ENCODE measurements around the gene BATF3.

Gene BATF3

GRCh38 chr1:212640223-212640878 lies 59.3 kb downstream of the BATF3 start:
- TF ChIP-seq RAD21 (IDR thresholded peaks at IDR 0.05; ENCODE audit: low read depth) (no peak), NFIC (IDR thresholded peaks at IDR 0.05) (no peak), CEBPB (IDR thresholded peaks at IDR 0.05) (no peak), ZBTB7A (IDR thresholded peaks at IDR 0.05; ENCODE audit: low read depth) (no peak), MAX (IDR thresholded peaks at IDR 0.05) (no peak), TAF1 (IDR thresholded peaks at IDR 0.05; ENCODE audit: low read depth) (no peak), EGR1 (IDR thresholded peaks at IDR 0.05) (no peak), YY1 (IDR thresholded peaks at IDR 0.05; ENCODE audit: low read depth) (no peak), TCF12 (IDR thresholded peaks at IDR 0.05; ENCODE audit: low read depth) (no peak), EP300 (IDR thresholded peaks at IDR 0.05; ENCODE audit: borderline replicate concordance) (no peak), FOXM1 (IDR thresholded peaks at IDR 0.05; ENCODE audit: borderline replicate concordance, low read depth) (no peak), TEAD4 (IDR thresholded peaks at IDR 0.05) (no peak), CREB1 (IDR thresholded peaks at IDR 0.05; ENCODE audit: low read depth) (no peak)
- TF ChIP-seq, protein P1, sequence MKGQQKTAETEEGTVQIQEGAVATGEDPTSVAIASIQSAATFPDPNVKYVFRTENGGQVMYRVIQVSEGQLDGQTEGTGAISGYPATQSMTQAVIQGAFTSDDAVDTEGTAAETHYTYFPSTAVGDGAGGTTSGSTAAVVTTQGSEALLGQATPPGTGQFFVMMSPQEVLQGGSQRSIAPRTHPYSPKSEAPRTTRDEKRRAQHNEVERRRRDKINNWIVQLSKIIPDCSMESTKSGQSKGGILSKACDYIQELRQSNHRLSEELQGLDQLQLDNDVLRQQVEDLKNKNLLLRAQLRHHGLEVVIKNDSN (IDR thresholded peaks at IDR 0.05): no peak
- TF ChIP-seq, protein P2, sequence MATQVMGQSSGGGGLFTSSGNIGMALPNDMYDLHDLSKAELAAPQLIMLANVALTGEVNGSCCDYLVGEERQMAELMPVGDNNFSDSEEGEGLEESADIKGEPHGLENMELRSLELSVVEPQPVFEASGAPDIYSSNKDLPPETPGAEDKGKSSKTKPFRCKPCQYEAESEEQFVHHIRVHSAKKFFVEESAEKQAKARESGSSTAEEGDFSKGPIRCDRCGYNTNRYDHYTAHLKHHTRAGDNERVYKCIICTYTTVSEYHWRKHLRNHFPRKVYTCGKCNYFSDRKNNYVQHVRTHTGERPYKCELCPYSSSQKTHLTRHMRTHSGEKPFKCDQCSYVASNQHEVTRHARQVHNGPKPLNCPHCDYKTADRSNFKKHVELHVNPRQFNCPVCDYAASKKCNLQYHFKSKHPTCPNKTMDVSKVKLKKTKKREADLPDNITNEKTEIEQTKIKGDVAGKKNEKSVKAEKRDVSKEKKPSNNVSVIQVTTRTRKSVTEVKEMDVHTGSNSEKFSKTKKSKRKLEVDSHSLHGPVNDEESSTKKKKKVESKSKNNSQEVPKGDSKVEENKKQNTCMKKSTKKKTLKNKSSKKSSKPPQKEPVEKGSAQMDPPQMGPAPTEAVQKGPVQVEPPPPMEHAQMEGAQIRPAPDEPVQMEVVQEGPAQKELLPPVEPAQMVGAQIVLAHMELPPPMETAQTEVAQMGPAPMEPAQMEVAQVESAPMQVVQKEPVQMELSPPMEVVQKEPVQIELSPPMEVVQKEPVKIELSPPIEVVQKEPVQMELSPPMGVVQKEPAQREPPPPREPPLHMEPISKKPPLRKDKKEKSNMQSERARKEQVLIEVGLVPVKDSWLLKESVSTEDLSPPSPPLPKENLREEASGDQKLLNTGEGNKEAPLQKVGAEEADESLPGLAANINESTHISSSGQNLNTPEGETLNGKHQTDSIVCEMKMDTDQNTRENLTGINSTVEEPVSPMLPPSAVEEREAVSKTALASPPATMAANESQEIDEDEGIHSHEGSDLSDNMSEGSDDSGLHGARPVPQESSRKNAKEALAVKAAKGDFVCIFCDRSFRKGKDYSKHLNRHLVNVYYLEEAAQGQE (IDR thresholded peaks at IDR 0.05; ENCODE audit: low read depth): no peak

- TF ChIP-seq NFIC (IDR thresholded peaks at IDR 0.05) (no peak), CEBPB (IDR thresholded peaks at IDR 0.05) (no peak), TAF1 (IDR thresholded peaks at IDR 0.05; ENCODE audit: low read depth) (no peak)
These were observed 61.0 kb downstream of the BATF3 start for GRCh38 chr1:212638492-212639151.

GRCh38 chr1:212637902-212638301 lies 61.7 kb downstream of the BATF3 start:
- TF ChIP-seq RAD21 (IDR thresholded peaks at IDR 0.05; ENCODE audit: low read depth) (no peak), EGR1 (IDR thresholded peaks at IDR 0.05) (no peak), MAX (IDR thresholded peaks at IDR 0.05) (no peak)
